CD4-positive, alpha-beta memory T cell (primary cell): ENCODE data around the gene STX11. TPM values are rescaled to one million over a fixed set of nuclear protein-coding genes. Genes with fewer than 3 reads are reported as not detected.

Source experiments
- CTCF ChIA-PET: fragments of 350-600 bp; sonication (Branson Sonifier 250); formaldehyde crosslinking; loops from one replicate; lab custom pipeline; 2021; ENCODE audit warnings: inconsistent platforms; ENCODE audit not compliant: partially characterized antibody; lab: Charles Lee
- POLR2A ChIA-PET: fragments of 350-600 bp; sonication (Branson Sonifier 250); formaldehyde crosslinking; loops from one replicate; lab custom pipeline; 2021; ENCODE audit not compliant: partially characterized antibody; lab: Charles Lee
- DNase-seq, 5 donors: peaks; one replicate each; pipeline versions ENCODE4 v3.0.0 to v3.0.0-alpha.2; 2020 to 2022; ENCODE audit warnings: mixed read lengths in 1 of 5
- H3K27ac ChIP-seq: one replicate; pipeline ENCODE4 v1.7.0; 2013; ENCODE audit warnings: low read depth, low read length
- H3K27me3 ChIP-seq: 2 replicates; pipeline ENCODE4 v1.7.0; 2013; ENCODE audit warnings: mild to moderate bottlenecking, low read length, moderate library complexity; ENCODE audit not compliant: insufficient read depth
- H3K36me3 ChIP-seq: 2 replicates; pipeline ENCODE4 v1.7.0; 2013; ENCODE audit warnings: mild to moderate bottlenecking, low read length, moderate library complexity; ENCODE audit not compliant: insufficient read depth
- H3K4me1 ChIP-seq: 2 replicates; pipeline ENCODE4 v1.7.0; 2013; ENCODE audit warnings: mild to moderate bottlenecking, low read length, moderate library complexity; ENCODE audit not compliant: insufficient read depth
- H3K4me3 ChIP-seq, 2 donors: one replicate each; pipeline ENCODE4 v1.7.0; 2013; ENCODE audit warnings: low read length in 2 of 2, mild to moderate bottlenecking in 1 of 2
- H3K9me3 ChIP-seq, 2 donors: one replicate each; pipeline ENCODE4 v1.7.0; 2013; ENCODE audit warnings: low read length in 2 of 2, control low read depth in 1 of 2; ENCODE audit not compliant: control insufficient read depth in 1 of 2
- H3K27ac Mint-ChIP-seq, 7 donors: one replicate each; pipeline ENCODE4 v1.8.0; 2020 to 2021; ENCODE audit warnings: mixed read lengths in 7 of 7, mild to moderate bottlenecking in 6 of 7, inconsistent platforms in 3 of 7, moderate library complexity in 3 of 7
- H3K27me3 Mint-ChIP-seq, 2 donors: one replicate each; pipeline ENCODE4 v1.8.0; 2020 to 2021; ENCODE audit warnings: mixed read lengths in 2 of 2
- H3K36me3 Mint-ChIP-seq, 2 donors: one replicate each; pipeline ENCODE4 v1.8.0; 2020 to 2021; ENCODE audit warnings: mixed read lengths in 2 of 2, inconsistent platforms in 1 of 2, mild to moderate bottlenecking in 1 of 2
- H3K4me1 Mint-ChIP-seq, 4 donors: one replicate each; pipeline ENCODE4 v1.8.0; 2020 to 2021; ENCODE audit warnings: mixed read lengths in 4 of 4, mild to moderate bottlenecking in 1 of 4
- H3K4me3 Mint-ChIP-seq, 8 donors: one replicate each; pipeline ENCODE4 v1.8.0; 2020 to 2021; ENCODE audit warnings: mixed read lengths in 8 of 8, mild to moderate bottlenecking in 7 of 8, moderate library complexity in 6 of 8, inconsistent platforms in 3 of 8
- H3K9me3 Mint-ChIP-seq, 8 donors: one replicate each; pipeline ENCODE4 v1.8.0; 2020 to 2021; ENCODE audit warnings: mixed read lengths in 8 of 8, mild to moderate bottlenecking in 5 of 8, inconsistent platforms in 3 of 8, moderate library complexity in 1 of 8
- intact Hi-C: fragments of 100-400 bp; cut with micrococcal nuclease; formaldehyde crosslinking; loops from one replicate; pipeline ENCODE4 v1.15.1; 2023
- polyA plus RNA-seq, 2 donors: library from polyadenylated mRNA; unstranded; fragments of 300-500 nt; fragmentation: Illumina TruSeq; gene quantifications; one replicate each; pipeline ENCODE4 v1.2.3, GENCODE V29; 2021
- total RNA-seq, 2 experiments: library from RNA; stranded (reverse); gene quantifications; one replicate each; pipeline ENCODE4 v1.2.3, GENCODE V29; 2021

The STX11 gene
- total and polyA plus RNA-seq, 4 experiments from 2014 or later = 5.7 to 11.0 (median 7.9) TPM

DNA sequence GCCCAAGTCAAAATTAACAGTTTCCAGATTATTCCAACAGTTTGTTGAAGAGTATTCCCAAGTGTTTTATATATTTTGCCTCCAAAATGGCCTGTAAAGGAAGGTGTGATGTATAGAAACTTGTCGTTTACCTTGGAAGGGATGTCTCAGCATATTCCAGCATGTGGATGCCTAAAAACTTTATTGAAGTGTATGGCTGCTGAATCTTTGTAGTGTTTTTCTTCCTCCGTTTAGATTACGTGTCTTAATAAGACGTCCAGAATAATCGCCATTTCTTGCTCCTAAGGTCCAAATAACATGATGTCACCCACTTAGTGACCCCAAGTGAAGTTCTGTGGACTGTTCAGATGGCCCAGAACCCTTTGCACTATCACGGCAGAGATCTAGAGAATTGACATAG, 37.0 kb upstream of the STX11 start:
- no peaks in the 10 kb centered on the region for H3K36me3 ChIP-seq
- ChIA-PET POLR2A (no interaction called here), CTCF (interaction anchor here (0.6 kb wide), 1 partner anchor 371 kb away, joined by 3 read pairs; no protein-coding TSS in a partner anchor)
- Mint-ChIP-seq H3K9me3 (peaks cover 0 to 4% (median 0%) of the 10 kb centered on the region in 8 donors), H3K36me3 (no peaks in the 10 kb centered on the region), H3K4me1 (no peaks in the 10 kb centered on the region), H3K27me3 (no peaks in the 10 kb centered on the region), H3K27ac (no peak overlapping the region), H3K4me3 (no peak overlapping the region)
- no peaks in the 10 kb centered on the region for H3K4me1 ChIP-seq
- H3K27ac ChIP-seq = no peak overlapping the region
- no peaks in the 10 kb centered on the region for H3K9me3 ChIP-seq
- no peak for DNase-seq
- no peak overlapping the region for H3K4me3 ChIP-seq
- H3K27me3 ChIP-seq = no peaks in the 10 kb centered on the region
- intact Hi-C loops = no loop called here

DNA sequence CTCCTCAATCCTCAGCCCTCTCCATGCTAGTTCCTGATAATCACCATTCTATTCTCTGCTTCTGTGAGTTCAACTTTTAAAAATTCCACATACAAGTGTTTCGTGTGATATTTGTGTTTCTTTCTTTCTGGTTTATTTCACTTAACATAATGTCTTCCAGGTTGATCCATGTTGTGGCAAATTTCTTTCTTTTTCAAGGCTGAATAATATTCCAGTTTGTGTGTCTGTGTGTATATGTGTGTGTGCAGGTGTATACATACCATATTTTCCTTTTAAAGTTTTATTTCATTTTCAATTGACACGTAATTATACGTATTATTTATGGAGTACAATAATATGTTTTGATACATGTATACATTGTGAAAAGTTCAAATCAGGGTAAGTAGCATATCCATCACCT, 35.1 kb upstream of the STX11 start:
- Mint-ChIP-seq H3K9me3 (peaks cover 0 to 2% (median 0%) of the 10 kb centered on the region in 8 donors), H3K27me3 (no peaks in the 10 kb centered on the region), H3K4me3 (no peak overlapping the region), H3K27ac (no peak overlapping the region), H3K4me1 (no peaks in the 10 kb centered on the region), H3K36me3 (no peaks in the 10 kb centered on the region)
- no peaks in the 10 kb centered on the region for H3K4me1 ChIP-seq
- no peak overlapping the region for H3K27ac ChIP-seq
- intact Hi-C loops = no loop called here
- DNase-seq = no peak
- no peaks in the 10 kb centered on the region for H3K27me3 ChIP-seq
- H3K36me3 ChIP-seq = no peaks in the 10 kb centered on the region
- no peaks in the 10 kb centered on the region for H3K9me3 ChIP-seq
- POLR2A ChIA-PET = interaction anchor here (0.5 kb wide), 1 partner anchor 32 kb away, joined by 3 read pairs; no protein-coding TSS in a partner anchor
- CTCF ChIA-PET = interaction anchor here (1.4 to 1.6 kb wide), 3 partner anchors 9 to 103 kb away, joined by 3 to 5 read pairs (median 5); no protein-coding TSS in a partner anchor
- no peak overlapping the region for H3K4me3 ChIP-seq

DNA sequence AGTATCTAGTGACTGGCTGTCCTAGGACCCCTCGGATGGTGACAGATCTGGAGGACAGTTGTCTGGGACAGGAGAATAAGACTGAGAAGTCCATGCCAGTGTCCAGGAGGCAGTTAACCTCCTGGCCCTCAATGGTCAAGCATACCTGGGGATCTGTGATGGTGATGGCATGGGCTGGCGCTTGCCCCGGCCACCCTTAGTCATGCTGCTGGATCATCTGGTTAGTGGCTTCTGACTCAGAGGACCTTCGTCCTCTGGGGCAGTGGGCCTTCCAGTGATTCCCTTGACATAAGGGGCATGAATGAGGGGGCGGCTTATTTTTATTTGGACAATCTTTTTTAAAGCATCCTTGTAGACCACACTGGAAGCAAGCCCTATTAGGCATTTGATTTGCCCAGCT, 30.9 kb upstream of the STX11 start:
- Histone ChIP-seq H3K9me3 (no peaks in the 10 kb centered on the region), H3K27me3 (no peaks in the 10 kb centered on the region), H3K4me1 (no peaks in the 10 kb centered on the region), H3K27ac (no peak overlapping the region), H3K4me3 (no peak overlapping the region), H3K36me3 (no peaks in the 10 kb centered on the region)
- H3K36me3 Mint-ChIP-seq = no peaks in the 10 kb centered on the region
- peaks cover 0 to 2% (median 0%) of the 10 kb centered on the region in 8 donors for H3K9me3 Mint-ChIP-seq
- no peaks in the 10 kb centered on the region for H3K27me3 Mint-ChIP-seq
- ChIA-PET CTCF (no interaction called here), POLR2A (no interaction called here)
- intact Hi-C loops = no loop called here
- H3K4me3 Mint-ChIP-seq = no peak overlapping the region
- H3K27ac Mint-ChIP-seq = no peak overlapping the region
- no peak for DNase-seq
- no peaks in the 10 kb centered on the region for H3K4me1 Mint-ChIP-seq

DNA sequence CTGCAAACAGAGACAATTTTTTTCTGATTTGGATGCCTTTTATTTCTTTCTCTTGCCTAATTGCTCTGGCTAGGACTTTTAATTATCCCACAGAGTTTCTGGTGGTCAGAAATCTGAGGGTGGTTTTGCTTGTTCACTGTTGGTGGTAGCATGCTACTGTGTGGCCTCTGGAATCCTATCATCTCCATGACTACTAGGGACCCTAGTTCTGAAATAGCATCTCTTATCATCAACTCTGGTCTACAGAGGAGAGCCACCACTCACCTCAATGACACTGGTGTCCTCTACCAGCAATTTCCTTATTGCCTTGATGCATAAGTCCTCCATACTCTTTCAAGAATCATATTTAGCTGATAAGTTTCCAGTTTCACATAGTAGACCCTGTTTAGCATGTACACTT, 27.5 kb upstream of the STX11 start:
- no peaks in the 10 kb centered on the region for H3K4me1 Mint-ChIP-seq
- H3K27me3 Mint-ChIP-seq = no peaks in the 10 kb centered on the region
- POLR2A ChIA-PET = no interaction called here
- Histone ChIP-seq H3K27me3 (no peaks in the 10 kb centered on the region), H3K4me1 (no peaks in the 10 kb centered on the region), H3K4me3 (no peak overlapping the region), H3K27ac (no peak overlapping the region), H3K9me3 (no peaks in the 10 kb centered on the region), H3K36me3 (no peaks in the 10 kb centered on the region)
- no peak for DNase-seq
- CTCF ChIA-PET = interaction anchor here (1.8 kb wide), 1 partner anchor 17 kb away, joined by 4 read pairs; no protein-coding TSS in a partner anchor
- H3K4me3 Mint-ChIP-seq = no peak overlapping the region
- H3K27ac Mint-ChIP-seq = no peak overlapping the region
- H3K36me3 Mint-ChIP-seq = no peaks in the 10 kb centered on the region
- H3K9me3 Mint-ChIP-seq = peaks cover 0 to 1% (median 0%) of the 10 kb centered on the region in 8 donors
- intact Hi-C loops = no loop called here

DNA sequence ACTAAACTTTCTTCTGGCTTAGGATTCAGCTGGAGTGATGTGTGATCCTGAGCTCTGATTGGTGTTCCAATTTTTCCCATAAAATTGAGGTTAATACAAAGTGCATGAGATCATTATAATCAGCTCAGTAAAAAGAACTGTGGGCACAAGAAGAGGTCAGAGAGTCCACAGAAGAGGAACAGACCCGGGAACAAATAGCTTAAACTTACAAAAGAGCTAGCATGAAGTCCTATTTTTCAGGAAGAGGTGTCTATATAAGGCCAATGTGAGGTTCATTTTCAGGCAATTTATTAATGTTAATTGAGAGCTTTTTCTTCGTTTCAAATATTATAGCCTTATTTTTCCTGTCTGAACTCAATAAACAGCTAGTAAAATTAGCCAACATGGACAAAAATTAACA, 26.9 kb upstream of the STX11 start:
- no peak overlapping the region for H3K27ac ChIP-seq
- H3K27ac Mint-ChIP-seq = no peak overlapping the region
- H3K9me3 Mint-ChIP-seq = peaks cover 0 to 1% (median 0%) of the 10 kb centered on the region in 8 donors
- no peak overlapping the region for H3K4me3 ChIP-seq
- H3K4me3 Mint-ChIP-seq = no peak overlapping the region
- H3K36me3 Mint-ChIP-seq = no peaks in the 10 kb centered on the region
- no peaks in the 10 kb centered on the region for H3K27me3 ChIP-seq
- ChIA-PET CTCF (interaction anchor here (0.7 to 1.8 kb wide), 2 partner anchors 16 to 359 kb away, joined by 3 to 4 read pairs; no protein-coding TSS in a partner anchor), POLR2A (no interaction called here)
- intact Hi-C loops = no loop called here
- H3K4me1 Mint-ChIP-seq = no peaks in the 10 kb centered on the region
- H3K36me3 ChIP-seq = no peaks in the 10 kb centered on the region
- no peaks in the 10 kb centered on the region for H3K27me3 Mint-ChIP-seq
- no peak for DNase-seq
- H3K9me3 ChIP-seq = no peaks in the 10 kb centered on the region
- no peaks in the 10 kb centered on the region for H3K4me1 ChIP-seq

DNA sequence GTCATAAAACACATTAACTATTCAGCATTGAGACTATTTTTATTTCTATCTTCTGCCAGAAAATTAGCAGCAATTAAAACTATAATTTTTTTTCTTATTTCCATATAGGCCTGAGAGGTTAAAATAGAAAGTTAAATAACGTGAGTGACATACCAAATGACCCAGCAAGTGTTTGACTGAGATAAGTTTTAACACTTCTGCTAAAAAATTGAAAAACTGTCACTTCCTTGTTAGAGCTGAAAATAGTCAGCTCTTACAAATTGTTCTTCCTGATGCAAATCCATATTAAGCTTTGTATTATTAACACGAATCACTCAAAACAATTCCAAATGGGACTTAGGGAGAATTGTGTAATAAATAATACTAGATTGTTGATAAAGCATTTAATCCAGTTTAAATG, 26.5 kb upstream of the STX11 start:
- H3K4me3 ChIP-seq = no peak overlapping the region
- POLR2A ChIA-PET = no interaction called here
- H3K4me1 ChIP-seq = no peaks in the 10 kb centered on the region
- H3K27ac ChIP-seq = no peak overlapping the region
- H3K27ac Mint-ChIP-seq = no peak overlapping the region
- intact Hi-C loops = no loop called here
- H3K9me3 Mint-ChIP-seq = peaks cover 0 to 1% (median 0%) of the 10 kb centered on the region in 8 donors
- H3K27me3 Mint-ChIP-seq = no peaks in the 10 kb centered on the region
- no peaks in the 10 kb centered on the region for H3K9me3 ChIP-seq
- no peaks in the 10 kb centered on the region for H3K27me3 ChIP-seq
- no peak for DNase-seq
- no peaks in the 10 kb centered on the region for H3K4me1 Mint-ChIP-seq
- H3K36me3 Mint-ChIP-seq = no peaks in the 10 kb centered on the region
- H3K36me3 ChIP-seq = no peaks in the 10 kb centered on the region
- CTCF ChIA-PET = interaction anchor here (0.7 to 1.8 kb wide), 2 partner anchors 16 to 358 kb away, joined by 3 to 4 read pairs; no protein-coding TSS in a partner anchor
- H3K4me3 Mint-ChIP-seq = no peak overlapping the region

DNA sequence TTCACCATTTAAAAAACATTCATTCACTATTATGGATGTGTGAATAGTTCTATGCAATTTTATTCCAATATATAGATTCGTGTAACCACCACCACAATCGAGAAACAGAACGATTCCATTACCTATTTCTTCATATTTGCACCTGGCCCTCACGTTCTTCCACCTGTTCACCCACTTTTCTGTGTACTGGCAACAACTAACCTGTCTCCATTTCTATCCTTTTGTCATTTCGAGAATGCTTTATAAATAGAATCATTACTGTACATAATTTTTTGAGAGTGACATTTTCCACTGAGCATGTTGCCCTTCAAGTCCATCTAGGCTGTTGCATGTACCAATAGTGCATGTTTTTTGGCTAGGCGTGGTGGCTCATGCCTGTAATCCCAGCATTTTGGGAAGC, 23.2 kb upstream of the STX11 start:
- no peak for DNase-seq
- Histone ChIP-seq H3K4me1 (peaks cover 9% of the 10 kb centered on the region), H3K27me3 (no peaks in the 10 kb centered on the region), H3K36me3 (no peaks in the 10 kb centered on the region), H3K4me3 (no peak overlapping the region), H3K27ac (no peak overlapping the region), H3K9me3 (no peaks in the 10 kb centered on the region)
- POLR2A ChIA-PET = interaction anchor here (0.6 kb wide), 1 partner anchor 408 kb away, joined by 3 read pairs; no protein-coding TSS in a partner anchor
- Mint-ChIP-seq H3K27ac (no peak overlapping the region), H3K36me3 (no peaks in the 10 kb centered on the region), H3K9me3 (no peaks in the 10 kb centered on the region), H3K4me3 (no peak overlapping the region), H3K4me1 (peaks cover 6 to 16% (median 10%) of the 10 kb centered on the region in 4 donors), H3K27me3 (no peaks in the 10 kb centered on the region)
- CTCF ChIA-PET = no interaction called here
- intact Hi-C loops = no loop called here
